Smooth muscle cell (in vitro differentiated cells): ENCODE measurements around the gene CC2D1A. TPM values are rescaled to one million over a fixed set of nuclear protein-coding genes. Genes with fewer than 3 reads are reported as not detected.
A peak's percentile ranks its signal among the peaks of the same experiment; 100 is the strongest.

Source experiments
- DNase-seq: peaks from one replicate; lab custom pipeline; 2025; ENCODE audit not compliant: unreplicated experiment; lab: John Stamatoyannopoulos, UW
- H2AFZ ChIP-seq: fragments of 200-600 bp; sonication (generic); 2 replicates; pipeline ENCODE4 v1.6.0; 2016; ENCODE audit warnings: antibody characterized with exemption, low read depth, mild to moderate bottlenecking
- H3F3A ChIP-seq: fragments of 200-600 bp; sonication (generic); 2 replicates; pipeline ENCODE4 v1.6.0; 2017; ENCODE audit warnings: antibody characterized with exemption, low read depth
- H3K27ac ChIP-seq: fragments of 200-600 bp; sonication (generic); 2 replicates; pipeline ENCODE4 v1.5.1; 2016; ENCODE audit warnings: low read depth, mild to moderate bottlenecking
- H3K27me3 ChIP-seq: fragments of 200-600 bp; sonication (generic); 2 replicates; pipeline ENCODE4 v1.6.1; 2016; ENCODE audit warnings: low read depth, mild to moderate bottlenecking
- H3K36me3 ChIP-seq: fragments of 200-600 bp; sonication (generic); 2 replicates; pipeline ENCODE4 v1.5.1; 2016; ENCODE audit warnings: low read depth
- H3K4me1 ChIP-seq: fragments of 200-600 bp; sonication (generic); 2 replicates; pipeline ENCODE4 v1.5.1; 2016; ENCODE audit warnings: low read depth
- H3K4me2 ChIP-seq: fragments of 200-600 bp; sonication (generic); 2 replicates; pipeline ENCODE4 v1.6.0; 2016; ENCODE audit warnings: mild to moderate bottlenecking
- H3K4me3 ChIP-seq: fragments of 200-600 bp; sonication (generic); 2 replicates; pipeline ENCODE4 v1.5.1; 2016; ENCODE audit warnings: mild to moderate bottlenecking
- H3K79me2 ChIP-seq: fragments of 200-600 bp; sonication (generic); 2 replicates; pipeline ENCODE4 v1.6.0; 2016; ENCODE audit warnings: low read depth, mild to moderate bottlenecking
- H3K9ac ChIP-seq: fragments of 200-600 bp; sonication (generic); 2 replicates; pipeline ENCODE4 v1.6.0; 2016; ENCODE audit warnings: low read depth
- H3K9me3 ChIP-seq: fragments of 200-600 bp; sonication (generic); replicated peaks from 2 replicates; pipeline ENCODE4 v1.5.1; 2016; ENCODE audit warnings: low read depth
- H4K20me1 ChIP-seq: fragments of 200-600 bp; sonication (generic); 2 replicates; pipeline ENCODE4 v1.6.0; 2016; ENCODE audit warnings: low read depth
- CTCF ChIP-seq: fragments of 200-600 bp; sonication (generic); IDR thresholded peaks from 2 replicates; pipeline ENCODE4 v1.5.1; 2017; ENCODE audit warnings: borderline replicate concordance, mild to moderate bottlenecking, antibody characterized with exemption; ENCODE audit not compliant: insufficient read depth, poor library complexity, severe bottlenecking
- WGBS: methylation state at CpG from one replicate; pipeline ENCODE4 v1.1.7; 2016; ENCODE audit warnings: low lambda C conversion rate; 5-methylcytosine and 5-hydroxymethylcytosine counted together
- polyA plus RNA-seq: library from polyadenylated mRNA; unstranded; fragments of >200 nt; fragmentation: Nextera tagmentation; extraction: Ambion mirVana; gene quantifications from 2 replicates; pipeline ENCODE4 v1.2.1, GENCODE V29; 2016
- total RNA-seq: library from RNA; depleted of rRNA; stranded (reverse); fragments of >200 nt; gene quantifications from 2 replicates; pipeline ENCODE4 v1.2.3, GENCODE V29; 2014

The CC2D1A gene
- total RNA-seq (8.0 and 9.5 TPM in 2 replicates), polyA plus RNA-seq (26.3 and 28.0 TPM in 2 replicates)

- no peaks in the 10 kb centered on the region for H3F3A ChIP-seq
Measured at GRCh38 chr19:13905634-13906520, at the start of gene CC2D1A, which contains the start of gene BRME1. TSS of gene CC2D1A (plus strand) at chr19:13906201. CDS start at chr19:13906442, 241 bp downstream. TSS of gene BRME1 (minus strand) at chr19:13906117. CDS start at chr19:13904892, 1,225 bp downstream.

DNA sequence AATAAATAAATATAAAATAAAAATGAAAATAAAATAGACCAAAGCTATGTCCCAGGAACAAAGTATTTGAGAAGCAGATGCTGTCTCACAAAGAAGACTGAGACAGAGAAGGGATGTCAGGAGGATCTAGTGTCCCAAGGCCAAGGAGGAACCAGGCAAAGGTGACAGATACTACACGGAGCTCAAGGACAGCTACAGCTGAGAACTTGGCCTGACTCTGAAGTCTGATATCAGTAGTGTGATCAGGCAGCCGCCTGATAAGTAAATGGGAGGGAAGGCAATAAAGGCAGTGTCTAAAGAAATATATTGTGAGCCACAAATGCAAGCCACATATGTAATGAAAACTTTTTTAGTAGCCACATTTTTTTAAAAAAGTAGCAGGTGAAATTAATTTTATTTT lies 49.5 kb upstream of the CC2D1A start:
- no peak overlapping the region for H3K4me2 ChIP-seq
- H3K9ac ChIP-seq = no peak overlapping the region
- H3K27me3 ChIP-seq = no peaks in the 10 kb centered on the region
- H3F3A ChIP-seq = peaks cover 28% of the 10 kb centered on the region
- no peak overlapping the region for H3K27ac ChIP-seq
- 78% methylated on average over 2 of the region's 2 CpGs for WGBS
- DNase-seq = no peak
- peaks cover 19% of the 10 kb centered on the region for H3K4me1 ChIP-seq
- no peak overlapping the region for H3K4me3 ChIP-seq
- no peaks in the 10 kb centered on the region for H3K79me2 ChIP-seq
- no peak overlapping the region for H2AFZ ChIP-seq
- no peaks in the 10 kb centered on the region for H3K36me3 ChIP-seq
- no peaks in the 10 kb centered on the region for H4K20me1 ChIP-seq
- no peaks in the 10 kb centered on the region for H3K9me3 ChIP-seq
- no peak for TF ChIP-seq CTCF

More at GRCh38 chr19:13905634-13906520, at the start of gene CC2D1A, which contains the start of gene BRME1:
- H3K27ac ChIP-seq = no peak within 1 kb of the TSS
- no peaks in the 10 kb centered on the region for H3K27me3 ChIP-seq
- WGBS = 11% methylated on average over 67 of the region's 86 CpGs
- H3K79me2 ChIP-seq = peaks cover 3% of the 10 kb centered on the region
- TF ChIP-seq CTCF = no peak
- H3K9ac ChIP-seq = peak within 1 kb of the TSS; percentile 66
- H3K4me3 ChIP-seq = peak within 1 kb of the TSS; percentile 95
- H3K9me3 ChIP-seq = no peaks in the 10 kb centered on the region
- H2AFZ ChIP-seq = peak within 1 kb of the TSS; percentile 92
- no peaks in the 10 kb centered on the region for H3K36me3 ChIP-seq
- H4K20me1 ChIP-seq = no peaks in the 10 kb centered on the region
- H3K4me1 ChIP-seq = peaks cover 8% of the 10 kb centered on the region
- H3K4me2 ChIP-seq = peak within 1 kb of the TSS; percentile 98
- peak; percentile 50 for DNase-seq

GRCh38 chr19:13859361-13859880 lies 46.6 kb upstream of the CC2D1A start:
- peaks cover 7% of the 10 kb centered on the region for H3K4me1 ChIP-seq
- 98% methylated on average over 3 of the region's 3 CpGs for WGBS
- no peaks in the 10 kb centered on the region for H4K20me1 ChIP-seq
- no peak for DNase-seq
- H3K36me3 ChIP-seq = no peaks in the 10 kb centered on the region
- H3K9ac ChIP-seq = no peak overlapping the region
- peak overlapping the region; percentile 70 for H3K27ac ChIP-seq
- H3K27me3 ChIP-seq = no peaks in the 10 kb centered on the region
- H3F3A ChIP-seq = peaks cover 4% of the 10 kb centered on the region
- no peak overlapping the region for H3K4me3 ChIP-seq
- TF ChIP-seq CTCF = no peak
- no peak overlapping the region for H3K4me2 ChIP-seq
- H2AFZ ChIP-seq = no peak overlapping the region
- H3K9me3 ChIP-seq = no peaks in the 10 kb centered on the region
- no peaks in the 10 kb centered on the region for H3K79me2 ChIP-seq
